IMR-90 (cell line): ENCODE data around the gene CHGA. TPM values are rescaled to one million over a fixed set of nuclear protein-coding genes. Genes with fewer than 3 reads are reported as not detected.

Experiments used
- ATAC-seq: fragments of 200-7000 bp; cut with Tn5 transposase; 2 replicates; pipeline ENCODE4 v1.9.1; 2020; ENCODE audit warnings: low read depth, mild to moderate bottlenecking, moderate library complexity
- BruUV-seq: library from RNA; stranded (reverse); fragments of 400-500 nt; replicated peaks from 2 replicates; lab custom pipeline; 2021; lab: Mats Ljungman, UMichigan
- CTCF ChIA-PET: fragments of 300-600 bp; formaldehyde crosslinking; extraction: SDS; loops from one replicate; lab custom pipeline; 2021; ENCODE audit warnings: antibody characterized with exemption; lab: Yijun Ruan, JAX
- POLR2A ChIA-PET: fragments of 300-600 bp; sonication (Branson Sonifier 250); formaldehyde crosslinking; loops from one replicate; lab custom pipeline; 2022; ENCODE audit warnings: antibody characterized with exemption; ENCODE audit not compliant: unreplicated experiment; lab: Charles Lee
- DNase-seq: peaks from one replicate; pipeline ENCODE4 v3.0.0; 2013
- H2AFZ ChIP-seq: replicated peaks from 2 replicates; pipeline ENCODE3; 2013; ENCODE audit warnings: low read length, mild to moderate bottlenecking; ENCODE audit not compliant: poor library complexity
- H2AK5ac ChIP-seq: 2 replicates; pipeline ENCODE4 v1.6.1; 2013; ENCODE audit warnings: low read depth, low read length, inconsistent platforms
- H2AK9ac ChIP-seq: replicated peaks from 2 replicates; pipeline ENCODE3; 2013; ENCODE audit warnings: mild to moderate bottlenecking, low read depth, low read length, moderate library complexity; ENCODE audit not compliant: poor library complexity
- H2BK120ac ChIP-seq: 2 replicates; pipeline ENCODE4 v1.6.1; 2013; ENCODE audit warnings: low read depth, low read length, inconsistent platforms
- H2BK15ac ChIP-seq: 3 replicates; pipeline ENCODE4 v1.6.1; 2013; ENCODE audit warnings: low read depth, low read length, inconsistent platforms
- H2BK20ac ChIP-seq: 2 replicates; pipeline ENCODE4 v1.6.1; 2013; ENCODE audit warnings: low read depth, mild to moderate bottlenecking, inconsistent platforms, low read length, moderate library complexity
- H2BK5ac ChIP-seq: 2 replicates; pipeline ENCODE4 v1.6.1; 2013; ENCODE audit warnings: mild to moderate bottlenecking, low read depth, low read length, inconsistent platforms; ENCODE audit not compliant: poor library complexity, severe bottlenecking
- H3K14ac ChIP-seq: replicated peaks from 2 replicates; pipeline ENCODE4 v1.6.1; 2013; ENCODE audit warnings: low read depth, low read length, inconsistent platforms
- H3K18ac ChIP-seq: 2 replicates; pipeline ENCODE4 v1.6.1; 2013; ENCODE audit warnings: low read depth, low read length, control low read depth
- H3K23ac ChIP-seq: 2 replicates; pipeline ENCODE4 v1.6.1; 2013; ENCODE audit warnings: low read depth, low read length, inconsistent platforms
- H3K27ac ChIP-seq: 2 replicates; pipeline ENCODE4 v1.5.1; 2013; ENCODE audit warnings: mild to moderate bottlenecking, control low read depth, low read length; ENCODE audit not compliant: insufficient read depth
- H3K27me3 ChIP-seq: 2 replicates; pipeline ENCODE4 v1.6.1; 2013; ENCODE audit warnings: low read length; ENCODE audit not compliant: control insufficient read depth, insufficient read depth
- H3K36me3 ChIP-seq: 2 replicates; pipeline ENCODE4 v1.6.1; 2013; ENCODE audit warnings: low read length, mixed read lengths; ENCODE audit not compliant: control insufficient read depth, insufficient read depth
- H3K4ac ChIP-seq: 2 replicates; pipeline ENCODE4 v1.6.1; 2013; ENCODE audit warnings: low read depth, low read length, inconsistent platforms
- H3K4me1 ChIP-seq: 2 replicates; pipeline ENCODE4 v1.6.1; 2013; ENCODE audit warnings: low read length, mixed read lengths; ENCODE audit not compliant: control insufficient read depth, insufficient read depth
- H3K4me2 ChIP-seq: 2 replicates; pipeline ENCODE4 v1.6.1; 2013; ENCODE audit warnings: low read depth, mild to moderate bottlenecking, control low read depth, low read length, moderate library complexity
- H3K4me3 ChIP-seq: 2 replicates; pipeline ENCODE4 v1.5.1; 2013; ENCODE audit warnings: low read depth, mild to moderate bottlenecking, control low read depth, low read length, moderate library complexity; ENCODE audit not compliant: insufficient read depth
- H3K56ac ChIP-seq: 2 replicates; pipeline ENCODE4 v1.6.1; 2013; ENCODE audit warnings: low read length, inconsistent platforms; ENCODE audit not compliant: insufficient read depth; ENCODE audit errors: extremely low read depth
- H3K79me1 ChIP-seq, 2 experiments: 2 replicates each; pipeline ENCODE4 v1.6.1; 2013; ENCODE audit warnings: low read length in 2 of 2, inconsistent platforms in 1 of 2, low read depth in 1 of 2
- H3K9ac ChIP-seq: 2 replicates; pipeline ENCODE4 v1.6.1; 2013; ENCODE audit warnings: low read depth, low read length, control low read depth
- H3K9me1 ChIP-seq: 2 replicates; pipeline ENCODE4 v1.6.1; 2013; ENCODE audit warnings: low read length, inconsistent platforms; ENCODE audit not compliant: insufficient read depth
- H3K9me3 ChIP-seq: 2 replicates; pipeline ENCODE4 v1.6.1; 2013; ENCODE audit warnings: low read length; ENCODE audit not compliant: control insufficient read depth, insufficient read depth
- H4K20me1 ChIP-seq: 2 replicates; pipeline ENCODE4 v1.6.1; 2013; ENCODE audit warnings: low read length, inconsistent platforms; ENCODE audit not compliant: insufficient read depth
- H4K5ac ChIP-seq: 2 replicates; pipeline ENCODE4 v1.6.1; 2013; ENCODE audit warnings: mild to moderate bottlenecking, low read depth, low read length, control low read depth
- H4K8ac ChIP-seq, 2 experiments: 2 replicates each; pipeline ENCODE4 v1.6.1; 2013; ENCODE audit warnings: low read depth in 2 of 2, low read length in 2 of 2, control low read depth in 1 of 2, inconsistent platforms in 1 of 2
- H4K91ac ChIP-seq: 2 replicates; pipeline ENCODE4 v1.6.1; 2013; ENCODE audit warnings: low read depth, low read length, inconsistent platforms; ENCODE audit not compliant: insufficient read depth
- BHLHE40 ChIP-seq: fragments of 150-350 bp; IDR thresholded peaks from 2 replicates; pipeline ENCODE4 v1.6.1; 2016; ENCODE audit warnings: mild to moderate bottlenecking, low read depth, low read length
- CEBPB ChIP-seq: IDR thresholded peaks from 2 replicates; pipeline ENCODE4 v1.6.1; 2012; ENCODE audit warnings: low read depth, low read length, improper control_type of control experiment
- CHD1 ChIP-seq: IDR thresholded peaks from 2 replicates; pipeline ENCODE4 v1.6.1; 2012; ENCODE audit warnings: low read depth, low read length, improper control_type of control experiment
- CTCF ChIP-seq: conservative IDR thresholded peaks from 2 replicates; pipeline ENCODE4 v1.5.1; 2012; ENCODE audit warnings: mild to moderate bottlenecking, low read depth, low read length, improper control_type of control experiment
- ELK1 ChIP-seq: fragments of 150-350 bp; IDR thresholded peaks from 2 replicates; pipeline ENCODE4 v1.6.1; 2016; ENCODE audit warnings: low read depth, mild to moderate bottlenecking, low read length, moderate library complexity, borderline replicate concordance
- FOS ChIP-seq: fragments of 150-350 bp; IDR thresholded peaks from 2 replicates; pipeline ENCODE4 v1.6.1; 2016; ENCODE audit warnings: low read depth, low read length
- MAFK ChIP-seq: IDR thresholded peaks from 2 replicates; pipeline ENCODE4 v1.6.1; 2012; ENCODE audit warnings: low read depth, low read length, improper control_type of control experiment
- MAZ ChIP-seq: IDR thresholded peaks from 2 replicates; pipeline ENCODE4 v1.6.1; 2012; ENCODE audit warnings: low read depth, mild to moderate bottlenecking, low read length, improper control_type of control experiment, moderate library complexity, borderline replicate concordance
- MXI1 ChIP-seq: IDR thresholded peaks from 2 replicates; pipeline ENCODE4 v1.6.1; 2012; ENCODE audit warnings: low read depth, mild to moderate bottlenecking, low read length, moderate library complexity, borderline replicate concordance
- NFE2L2 ChIP-seq: fragments of 150-350 bp; IDR thresholded peaks from 2 replicates; pipeline ENCODE4 v1.6.1; 2016; ENCODE audit warnings: low read depth, mild to moderate bottlenecking, low read length
- POLR2A ChIP-seq: IDR thresholded peaks from 2 replicates; pipeline ENCODE4 v1.6.1; 2012; ENCODE audit warnings: mild to moderate bottlenecking, low read depth, low read length
- RAD21 ChIP-seq: IDR thresholded peaks from 2 replicates; pipeline ENCODE4 v1.6.1; 2012; ENCODE audit warnings: low read length, improper control_type of control experiment
- RCOR1 ChIP-seq: IDR thresholded peaks from 2 replicates; pipeline ENCODE4 v1.6.1; 2012; ENCODE audit warnings: mild to moderate bottlenecking, low read length, improper control_type of control experiment; ENCODE audit not compliant: insufficient replicate concordance
- RFX5 ChIP-seq: IDR thresholded peaks from 2 replicates; pipeline ENCODE4 v1.8.0; 2012; ENCODE audit warnings: low read depth, mild to moderate bottlenecking, low read length, moderate library complexity
- SMC3 ChIP-seq: fragments of 150-350 bp; IDR thresholded peaks from 2 replicates; pipeline ENCODE4 v1.6.1; 2016; ENCODE audit warnings: low read depth, mild to moderate bottlenecking, antibody characterized with exemption, low read length, moderate library complexity
- USF2 ChIP-seq: fragments of 150-350 bp; IDR thresholded peaks from 2 replicates; pipeline ENCODE4 v1.6.1; 2017; ENCODE audit warnings: mild to moderate bottlenecking, antibody characterized with exemption, low read length, low read depth
- WGBS, 2 experiments: methylation state at CpG; one replicate each; pipeline versions ENCODE4 v1.1.5 to v1.1.7; 2013; ENCODE audit warnings: missing lambda C conversion rate in 2 of 2; ENCODE audit not compliant: insufficient read length in 1 of 2; ENCODE audit errors: extremely low coverage in 2 of 2; 5-methylcytosine and 5-hydroxymethylcytosine counted together
- dilution Hi-C: fragments of 300-500 bp; cut with HindIII; formaldehyde crosslinking; loops from one replicate; pipeline ENCODE4 v1.14.3; 2018; ENCODE audit warnings: low sequenced_read_pairs; ENCODE audit not compliant: unreplicated experiment
- in situ Hi-C: fragments of 300-500 bp; cut with MboI; formaldehyde crosslinking; loops from 3 replicates; pipeline ENCODE4 v1.14.3; 2019; ENCODE audit warnings: low sequenced_read_pairs, inconsistent platforms, mixed read lengths
- intact Hi-C: fragments of 100-400 bp; cut with micrococcal nuclease; formaldehyde crosslinking; loops from 2 replicates; pipeline ENCODE4 v1.10.0; 2022
- polyA plus RNA-seq, 3 experiments: library from polyadenylated mRNA; depleted of rRNA; stranded (reverse); fragments of >200 nt; gene quantifications; 2 replicates each; pipeline ENCODE4 v1.2.3, GENCODE V29; 2012; ENCODE audit warnings: low replicate concordance in 1 of 3
- total RNA-seq: library from RNA; depleted of rRNA; stranded (reverse); fragments of >200 nt; gene quantifications from 2 replicates; pipeline ENCODE4 v1.2.3, GENCODE V29; 2012

The CHGA gene
- total and polyA plus RNA-seq, 2 of the 4 experiments (the other 2 are of a cell fraction): not detected

- WGBS, 2 experiments: 96% methylated on average over 16 of the region's 22 CpGs; no CpG with 5 or more reads in 1 of the 2 experiments
- H3K18ac ChIP-seq: no peak overlapping the region
- DNase-seq: no peak
- H2AK5ac ChIP-seq: no peak overlapping the region
- BruUV-seq: no TSS peak
- no peak overlapping the region for H2BK20ac ChIP-seq
- H4K20me1 ChIP-seq: no peaks in the 10 kb centered on the region; the same call in 1 of the 2 replicates
- no peaks in the 10 kb centered on the region for H3K27me3 ChIP-seq
- no peak overlapping the region for H3K4ac ChIP-seq
- H3K9me1 ChIP-seq: no peaks in the 10 kb centered on the region
- no peak overlapping the region for H3K14ac ChIP-seq
- POLR2A ChIA-PET: no interaction called here
- no peak overlapping the region for H2AK9ac ChIP-seq
- H3K4me1 ChIP-seq: no peaks in the 10 kb centered on the region
- dilution Hi-C loops: no loop called here
- in situ Hi-C loops: no loop called here
- H2AFZ ChIP-seq: no peak overlapping the region
- no peak overlapping the region for H3K9ac ChIP-seq
- H3K27ac ChIP-seq: no peak overlapping the region
- H3K4me2 ChIP-seq: no peak overlapping the region
- no peak overlapping the region for H3K23ac ChIP-seq
- no peak overlapping the region for H3K56ac ChIP-seq
- no peak for TF ChIP-seq POLR2A
- no peak for TF ChIP-seq MAZ
- TF ChIP-seq RFX5: no peak
- no peak for TF ChIP-seq CHD1
- TF ChIP-seq SMC3: no peak
- no peak for TF ChIP-seq RAD21
- TF ChIP-seq CTCF: no peak
- TF ChIP-seq MAFK: no peak
- TF ChIP-seq BHLHE40: no peak
- no peak for TF ChIP-seq NFE2L2
- TF ChIP-seq RCOR1: no peak
- no peak for TF ChIP-seq MXI1
- no peak for TF ChIP-seq ELK1
- no peak for TF ChIP-seq CEBPB
- no peak for TF ChIP-seq FOS
- no peak for TF ChIP-seq USF2
- H4K91ac ChIP-seq: no peak overlapping the region
- no peak overlapping the region for H2BK5ac ChIP-seq
- CTCF ChIA-PET: interaction anchor here (1.0 kb wide), 1 partner anchor 183 kb away, joined by 3 read pairs; no protein-coding TSS in a partner anchor
- H4K8ac ChIP-seq: no peak overlapping the region
- H2BK15ac ChIP-seq: no peak overlapping the region
- intact Hi-C loops: no loop called here
- H3K36me3 ChIP-seq: no peaks in the 10 kb centered on the region
- no peak overlapping the region for H4K5ac ChIP-seq
- H3K9me3 ChIP-seq: no peaks in the 10 kb centered on the region
- no peak overlapping the region for H3K4me3 ChIP-seq
- H2BK120ac ChIP-seq: no peak overlapping the region
- H3K79me1 ChIP-seq: no peaks in the 10 kb centered on the region
- ATAC-seq: no peak
These were observed 25.7 kb downstream of the CHGA start for GRCh38 chr14:92948647-92949046.
